HAP-1 (cell line): ENCODE measurements around the gene NID1.
A peak's percentile ranks its signal among the peaks of the same experiment; 100 is the strongest.
"Not testable (repeated sequence)": the region's sequence is repeated elsewhere in the genome, so short reads cannot be mapped to it uniquely, and the experiment has no call there.

Experiments used
- DNase-seq, 2 experiments: peaks; one replicate each; pipeline ENCODE4 v3.0.0-alpha.2; 2016 to 2020; ENCODE audit warnings: low spot score in 2 of 2
- H3K27me3 ChIP-seq: fragments of 250-450 bp; sonication (Bioruptor Pico); 2 replicates; pipeline ENCODE4 v1.5.1; 2020; ENCODE audit warnings: low read depth, mild to moderate bottlenecking, moderate library complexity
- H3K36me3 ChIP-seq: fragments of 250-450 bp; sonication (Bioruptor Pico); replicated peaks from 2 replicates; pipeline ENCODE4 v1.5.1; 2020; ENCODE audit warnings: mild to moderate bottlenecking
- H3K4me1 ChIP-seq: fragments of 250-450 bp; sonication (Bioruptor Pico); 2 replicates; pipeline ENCODE4 v1.5.1; 2020; ENCODE audit warnings: mild to moderate bottlenecking
- H3K4me3 ChIP-seq: fragments of 250-450 bp; sonication (Bioruptor Pico); 2 replicates; pipeline ENCODE4 v1.5.1; 2020; ENCODE audit warnings: mild to moderate bottlenecking, moderate library complexity
- H3K9me3 ChIP-seq: fragments of 250-450 bp; sonication (Bioruptor Pico); 2 replicates; pipeline ENCODE4 v1.5.1; 2020; ENCODE audit warnings: mild to moderate bottlenecking, moderate library complexity
- in situ Hi-C: fragments of 300-500 bp; cut with MboI; formaldehyde crosslinking; loops from 3 replicates; pipeline ENCODE4 v1.14.3; 2020; ENCODE audit warnings: low sequenced_read_pairs, inconsistent platforms, mixed read lengths

The NID1 gene

DNA sequence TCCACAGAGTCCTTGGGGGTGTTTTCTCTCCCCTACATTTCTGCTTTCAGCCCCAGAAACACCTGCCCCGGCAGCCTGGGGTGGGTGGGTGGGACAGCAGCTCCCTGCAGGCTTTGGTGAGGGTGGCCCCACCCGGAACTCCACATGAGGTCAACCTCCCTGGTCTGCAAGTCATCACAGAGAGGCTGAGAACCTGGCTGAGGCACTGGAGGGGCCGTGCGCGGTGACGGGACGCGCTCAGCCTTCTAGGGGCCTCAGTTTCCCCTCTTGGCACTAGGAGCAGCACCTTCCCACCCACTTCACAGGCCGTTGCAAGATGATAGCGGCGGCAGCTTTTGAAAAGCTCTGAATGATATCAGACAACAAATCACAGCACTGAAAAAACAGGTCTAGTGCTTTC, 37.7 kb upstream of the NID1 start:
- Histone ChIP-seq H3K36me3 (no peaks in the 10 kb centered on the region), H3K4me3 (no peak overlapping the region), H3K27me3 (peaks cover 2% of the 10 kb centered on the region; the same call in 1 of the 2 replicates), H3K9me3 (no peaks in the 10 kb centered on the region), H3K4me1 (no peaks in the 10 kb centered on the region)
- in situ Hi-C loops = loop anchor here (10.0 to 25.0 kb wide), 2 partner anchors 432 to 760 kb away; no protein-coding TSS in a partner anchor
- no peak for DNase-seq

DNA sequence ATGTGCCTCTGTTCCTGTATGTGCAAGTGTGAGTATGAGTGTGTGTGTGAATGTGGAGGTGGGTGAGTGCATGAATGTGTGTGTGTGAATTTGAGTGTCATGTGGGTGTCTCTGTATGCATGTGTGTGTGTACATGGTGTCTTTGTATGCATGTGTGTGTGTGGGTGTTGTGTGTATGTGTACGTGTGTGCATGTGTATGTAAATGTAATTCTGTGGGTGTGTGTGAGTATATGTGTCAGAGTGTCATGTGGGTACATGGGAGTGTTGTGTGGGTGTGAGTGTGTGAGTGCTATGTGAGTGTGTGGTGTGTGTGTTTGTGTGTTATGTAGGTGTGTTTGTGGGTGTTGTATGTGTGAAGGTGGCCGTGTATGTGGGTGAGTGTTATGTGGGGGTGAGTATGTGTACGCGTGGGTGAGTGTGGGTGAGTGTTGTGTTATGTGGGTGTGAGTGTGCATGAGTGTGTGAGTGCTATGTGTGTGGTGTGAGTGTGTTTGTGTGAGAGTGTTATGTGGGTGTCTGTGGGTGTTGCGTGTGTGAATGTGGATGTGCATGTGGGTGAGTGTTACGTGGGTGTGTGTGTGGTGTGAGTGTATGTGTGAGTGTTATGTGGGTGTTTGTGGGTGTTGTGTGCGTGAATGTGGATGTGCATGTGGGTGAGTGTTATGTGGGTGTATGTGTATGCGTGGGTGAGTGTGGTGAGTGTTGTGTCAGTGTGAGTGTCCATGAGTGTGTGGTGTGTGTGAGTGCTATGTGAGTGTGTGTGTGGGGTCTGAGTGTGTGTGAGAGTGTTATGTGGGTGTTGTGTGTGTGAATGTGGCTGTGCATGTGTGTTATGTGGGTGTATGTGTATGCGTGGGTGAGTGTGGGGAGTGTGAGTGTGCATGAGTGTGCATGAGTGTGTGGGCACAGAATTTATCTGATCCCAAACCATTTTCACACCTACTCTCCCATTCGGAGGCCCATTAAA, 36.6 kb upstream of the NID1 start:
- no peak for DNase-seq
- in situ Hi-C loops = loop anchor here (10.0 to 25.0 kb wide), 2 partner anchors 433 to 761 kb away; no protein-coding TSS in a partner anchor

GRCh38 chr1:236100799-236101198, 35.9 kb upstream of the NID1 start:
- in situ Hi-C loops = loop anchor here (10.0 to 25.0 kb wide), 2 partner anchors 434 to 762 kb away; no protein-coding TSS in a partner anchor
- Histone ChIP-seq H3K27me3 (peaks cover 2% of the 10 kb centered on the region; the same call in 1 of the 2 replicates), H3K4me3 (no peak overlapping the region), H3K9me3 (no peaks in the 10 kb centered on the region), H3K4me1 (no peaks in the 10 kb centered on the region), H3K36me3 (no peaks in the 10 kb centered on the region)
- DNase-seq = no peak

More for the DNA sequence above, 36.6 kb upstream of the NID1 start:
- no peaks in the 10 kb centered on the region for H3K4me1 ChIP-seq
- no peak overlapping the region for H3K4me3 ChIP-seq
- H3K36me3 ChIP-seq = no peaks in the 10 kb centered on the region
- no peaks in the 10 kb centered on the region for H3K9me3 ChIP-seq
- peaks cover 2% of the 10 kb centered on the region; the same call in 1 of the 2 replicates for H3K27me3 ChIP-seq

DNA sequence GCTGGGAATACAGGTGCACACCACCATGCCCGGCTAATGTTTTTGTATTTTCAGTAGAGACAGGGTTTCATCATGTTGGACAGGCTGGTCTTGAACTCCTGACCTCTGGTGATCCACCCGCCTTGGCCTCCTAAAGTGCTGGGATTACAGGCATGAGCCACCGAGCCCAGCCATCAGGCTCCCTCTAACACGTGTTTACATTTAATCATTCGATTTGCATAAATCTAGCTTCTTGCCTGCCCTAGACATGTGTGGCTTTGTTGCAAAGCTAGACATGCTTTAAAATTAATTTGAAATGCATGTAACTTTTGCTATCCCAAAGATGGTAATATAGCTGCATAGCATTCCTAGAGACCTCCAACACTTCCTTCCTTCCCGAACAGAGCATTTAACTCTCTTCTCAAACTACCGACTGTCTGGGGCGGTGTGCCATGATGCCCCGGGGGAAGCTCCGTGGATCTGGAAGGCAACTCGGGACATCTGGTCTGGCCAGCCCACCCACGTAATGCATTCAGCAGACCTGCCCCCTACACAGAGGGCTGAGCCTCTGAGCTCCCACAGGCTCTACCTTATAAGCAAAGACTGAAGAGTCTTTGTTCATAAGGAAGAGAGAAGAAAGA, 34.6 kb upstream of the NID1 start:
- Histone ChIP-seq H3K4me3 (no peak overlapping the region), H3K4me1 (no peaks in the 10 kb centered on the region), H3K9me3 (no peaks in the 10 kb centered on the region), H3K36me3 (no peaks in the 10 kb centered on the region), H3K27me3 (peaks cover 2% of the 10 kb centered on the region; the same call in 1 of the 2 replicates)
- no peak for DNase-seq
- in situ Hi-C loops = no loop called here

DNA sequence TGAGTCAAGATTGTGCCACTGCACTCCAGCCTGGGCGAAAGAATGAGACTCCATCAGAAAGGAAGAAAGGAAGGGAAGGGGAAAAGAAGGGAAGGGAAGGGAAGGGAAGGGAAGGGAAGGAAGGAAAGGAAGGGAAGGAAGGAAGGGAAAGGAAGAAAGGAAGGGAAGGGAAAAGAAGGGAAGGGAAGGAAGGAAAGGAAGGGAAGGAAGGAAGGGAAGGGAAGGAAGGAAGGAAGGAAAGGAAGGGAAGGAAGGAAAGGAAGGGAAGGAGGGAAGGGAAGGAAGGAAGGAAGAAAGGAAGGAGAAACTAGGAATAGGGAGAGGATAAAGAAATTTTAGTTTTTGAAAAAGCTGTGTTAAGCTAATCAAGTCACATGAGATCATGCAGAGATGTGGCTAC, 33.4 kb upstream of the NID1 start:
- in situ Hi-C loops = no loop called here
- Histone ChIP-seq H3K9me3 (no peaks in the 10 kb centered on the region), H3K27me3 (peaks cover 2% of the 10 kb centered on the region; the same call in 1 of the 2 replicates), H3K4me1 (no peaks in the 10 kb centered on the region), H3K36me3 (no peaks in the 10 kb centered on the region), H3K4me3 (no peak overlapping the region)
- no peak for DNase-seq

- H3K9me3 ChIP-seq, H3K36me3 ChIP-seq, in situ Hi-C loops, H3K4me1 ChIP-seq, H3K4me3 ChIP-seq, H3K27me3 ChIP-seq: not testable (repeated sequence)
- peak in 1 of 2 experiments; percentile 41 for DNase-seq
Observed at GRCh38 chr1:236096660-236097482, 32.0 kb upstream of the NID1 start.

GRCh38 chr1:236095705-236096520, 31.0 kb upstream of the NID1 start:
- Histone ChIP-seq H3K9me3 (no peaks in the 10 kb centered on the region), H3K4me1 (no peaks in the 10 kb centered on the region), H3K36me3 (no peaks in the 10 kb centered on the region), H3K4me3 (no peak overlapping the region), H3K27me3 (peaks cover 2% of the 10 kb centered on the region; the same call in 1 of the 2 replicates)
- in situ Hi-C loops = no loop called here
- no peak for DNase-seq

- no peaks in the 10 kb centered on the region for H3K9me3 ChIP-seq
- in situ Hi-C loops = no loop called here
- H3K4me1 ChIP-seq = no peaks in the 10 kb centered on the region
- H3K27me3 ChIP-seq = no peaks in the 10 kb centered on the region
- no peak for DNase-seq
- H3K4me3 ChIP-seq = no peak overlapping the region
- H3K36me3 ChIP-seq = no peaks in the 10 kb centered on the region
Observed at GRCh38 chr1:236092899-236093298, 28.0 kb upstream of the NID1 start.

GRCh38 chr1:236091933-236092318, 27.0 kb upstream of the NID1 start:
- no peak overlapping the region for H3K4me3 ChIP-seq
- DNase-seq = no peak
- H3K4me1 ChIP-seq = no peaks in the 10 kb centered on the region
- no peaks in the 10 kb centered on the region for H3K27me3 ChIP-seq
- H3K36me3 ChIP-seq = no peaks in the 10 kb centered on the region
- in situ Hi-C loops = no loop called here
- no peaks in the 10 kb centered on the region for H3K9me3 ChIP-seq

- no peaks in the 10 kb centered on the region for H3K36me3 ChIP-seq
- no peaks in the 10 kb centered on the region for H3K9me3 ChIP-seq
- in situ Hi-C loops = no loop called here
- no peaks in the 10 kb centered on the region for H3K27me3 ChIP-seq
- DNase-seq = no peak
- H3K4me1 ChIP-seq = no peaks in the 10 kb centered on the region
- no peak overlapping the region for H3K4me3 ChIP-seq
Observed at GRCh38 chr1:236090741-236091147, 25.9 kb upstream of the NID1 start.

DNA sequence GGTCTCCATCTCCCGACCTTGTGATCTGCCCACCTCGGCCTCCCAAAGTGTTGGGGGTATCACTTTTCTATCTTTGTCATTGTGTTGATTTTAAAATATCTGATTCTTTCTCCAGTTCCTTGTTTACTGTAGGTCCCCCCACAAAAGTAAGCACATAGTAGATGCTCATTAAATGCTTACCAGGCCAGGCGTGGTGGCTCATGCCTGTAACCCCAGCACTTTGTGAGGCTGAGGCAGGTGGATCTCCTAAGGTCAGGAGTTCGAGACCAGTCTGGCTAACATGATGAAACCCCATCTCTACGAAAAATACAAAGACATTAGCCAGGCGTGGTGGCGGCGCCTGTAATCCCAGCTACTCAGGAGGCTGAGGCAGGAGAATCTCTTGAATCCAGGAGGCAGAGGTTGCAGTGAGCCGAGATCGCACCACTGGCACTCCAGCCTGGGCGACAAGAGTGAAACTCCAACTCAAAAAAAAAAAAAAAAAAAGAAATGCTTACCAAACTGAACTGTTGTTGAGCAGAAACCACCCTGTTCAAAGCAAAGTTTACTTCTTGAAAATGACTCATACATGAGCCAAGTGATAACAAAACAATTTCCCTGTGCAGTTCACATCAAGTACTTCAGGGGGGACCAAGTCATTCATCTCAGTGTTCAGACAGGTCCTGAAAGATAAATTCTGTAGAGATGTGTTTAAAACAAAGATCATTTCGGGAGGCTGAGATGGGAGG, 24.3 kb upstream of the NID1 start:
- DNase-seq = no peak
- in situ Hi-C loops = no loop called here
- H3K9me3 ChIP-seq = no peaks in the 10 kb centered on the region
- no peaks in the 10 kb centered on the region for H3K27me3 ChIP-seq
- no peaks in the 10 kb centered on the region for H3K4me1 ChIP-seq
- H3K4me3 ChIP-seq = no peak overlapping the region
- H3K36me3 ChIP-seq = no peaks in the 10 kb centered on the region

GRCh38 chr1:236086537-236086936, 21.6 kb upstream of the NID1 start:
- no peaks in the 10 kb centered on the region for H3K36me3 ChIP-seq
- no peak overlapping the region for H3K4me3 ChIP-seq
- no peaks in the 10 kb centered on the region; the same call in 1 of the 2 replicates for H3K4me1 ChIP-seq
- H3K9me3 ChIP-seq = no peaks in the 10 kb centered on the region
- DNase-seq = no peak
- in situ Hi-C loops = no loop called here
- H3K27me3 ChIP-seq = no peaks in the 10 kb centered on the region
